GM21737 (cell line): ENCODE data around the gene CCNL1.
"Not testable (repeated sequence)": the region's sequence is repeated elsewhere in the genome, so short reads cannot be mapped to it uniquely, and the experiment has no call there.

ENCODE experiments used
- ATAC-seq: cut with Tn5 transposase; IDR thresholded peaks from one replicate; pipeline ENCODE4 v1.9.1; 2021; ENCODE audit warnings: mild to moderate bottlenecking, moderate library complexity; ENCODE audit not compliant: unreplicated experiment

Gene CCNL1

DNA sequence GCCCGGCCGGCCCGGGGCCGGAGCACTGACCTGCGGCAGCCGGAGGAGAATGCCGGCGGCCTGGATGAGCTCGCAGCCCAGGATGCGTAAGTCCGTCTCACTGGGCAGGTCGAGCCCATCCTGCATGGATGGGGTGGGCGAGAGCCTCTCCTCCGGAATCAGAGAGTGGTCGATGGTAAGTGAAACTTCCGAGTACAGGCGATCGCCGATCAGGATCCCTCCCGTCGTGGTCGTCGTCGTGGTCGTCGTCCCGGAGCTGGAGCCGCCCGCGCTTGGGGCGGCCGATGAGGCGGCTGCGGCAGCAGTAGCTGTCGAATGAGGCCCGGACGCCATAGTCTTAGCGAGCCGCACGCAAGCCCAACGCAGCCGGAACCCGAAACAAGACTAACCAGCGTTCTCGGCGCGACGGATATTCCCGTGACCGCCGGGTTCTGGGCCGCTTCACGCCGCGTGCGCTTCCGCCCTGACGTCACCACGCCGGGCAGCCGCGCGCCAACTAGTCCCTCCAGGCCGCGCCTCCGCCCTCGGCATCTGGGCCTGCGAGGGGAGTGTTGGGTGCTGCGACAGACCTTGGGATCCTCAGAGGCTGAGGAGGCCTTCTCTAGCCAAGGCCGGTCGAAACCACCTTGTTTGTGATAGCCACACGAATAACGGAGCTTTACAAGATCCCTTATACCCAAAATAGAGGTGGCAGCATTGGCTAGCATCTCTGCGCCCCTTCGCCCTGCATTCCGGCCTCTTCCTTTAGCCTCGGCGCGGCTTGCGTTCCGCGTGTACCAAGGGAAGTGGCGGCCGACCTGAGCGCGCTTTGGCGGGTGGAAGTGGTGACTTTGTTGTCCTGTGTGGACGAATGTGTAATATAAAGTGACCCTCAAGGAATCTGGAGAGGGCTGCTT is at the start of gene CCNL1:
TSS of gene CCNL1 (minus strand) at position 386 of the 896 bp plus-strand sequence. CDS start at position 333, 53 bp downstream.
- peak; percentile 80 for ATAC-seq

DNA sequence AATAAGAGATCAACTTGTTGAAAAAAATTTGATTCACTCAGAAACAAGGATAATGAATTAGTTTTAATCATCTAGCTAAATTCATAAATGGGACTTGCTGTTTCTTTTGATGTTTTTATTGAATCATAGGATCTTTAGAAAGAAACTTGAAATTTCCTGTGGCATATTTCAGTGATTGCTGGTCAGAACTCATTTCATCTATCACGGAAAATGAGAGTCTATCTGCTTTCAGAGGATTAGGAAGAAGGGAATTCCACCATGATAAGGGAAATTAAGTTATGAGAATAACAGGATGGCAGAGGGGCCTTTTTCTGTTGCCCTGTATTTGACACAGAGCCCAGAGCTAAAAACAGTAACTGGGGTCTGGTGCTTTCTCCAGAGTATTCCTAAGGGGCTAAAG is 44.9 kb upstream of the CCNL1 start:
- ATAC-seq: no peak

DNA sequence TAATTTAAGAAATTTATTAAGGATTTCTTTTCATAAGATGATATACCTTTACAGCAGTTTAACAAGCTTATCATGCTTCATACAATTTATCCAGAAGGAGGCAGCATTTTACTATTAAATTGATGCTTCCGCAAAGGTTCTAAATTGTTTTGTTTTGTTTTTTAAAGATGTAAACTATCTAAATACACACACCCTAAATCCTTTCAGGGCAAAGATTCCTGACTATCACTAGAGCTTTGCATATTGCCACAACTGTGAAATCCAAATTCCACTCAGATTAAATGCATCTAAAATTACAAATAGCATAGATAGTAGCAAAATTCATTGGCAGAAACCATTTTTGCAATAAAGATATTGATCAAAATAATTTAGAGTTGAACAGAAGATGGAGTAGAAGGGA is 44.5 kb upstream of the CCNL1 start:
- ATAC-seq: no peak

DNA sequence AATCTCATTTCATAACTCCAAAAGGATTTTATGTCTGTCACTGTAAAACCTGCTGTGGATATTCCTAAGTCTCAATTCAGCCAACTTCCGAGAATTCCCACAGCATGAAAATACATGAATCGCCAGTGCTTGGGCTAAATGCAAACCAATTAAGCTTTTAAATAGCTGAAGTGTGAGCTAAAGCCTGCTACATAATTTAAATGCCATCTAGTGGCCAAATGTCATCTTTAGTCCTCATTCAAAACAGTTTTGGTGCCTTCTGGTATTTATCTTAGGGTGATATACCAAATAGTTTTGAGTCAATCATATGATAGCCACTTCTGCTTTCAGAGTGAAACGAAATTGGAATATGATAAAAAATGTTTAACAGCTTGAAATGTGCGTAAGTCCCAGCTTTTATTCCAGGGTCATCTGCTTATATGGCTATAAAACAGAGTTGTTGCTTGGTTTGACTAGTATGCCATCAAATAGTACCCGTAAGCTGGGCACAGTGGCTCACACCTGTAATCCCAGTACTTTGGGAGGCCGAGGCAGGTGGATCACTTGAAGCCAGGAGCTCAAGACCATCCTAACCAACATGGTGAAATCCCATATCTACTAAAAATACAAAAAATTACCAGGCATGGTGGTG is 41.8 kb upstream of the CCNL1 start:
- peak; percentile 77 for ATAC-seq

- ATAC-seq: no peak
Measured at GRCh38 chr3:157199841-157200240, 39.9 kb upstream of the CCNL1 start.

DNA sequence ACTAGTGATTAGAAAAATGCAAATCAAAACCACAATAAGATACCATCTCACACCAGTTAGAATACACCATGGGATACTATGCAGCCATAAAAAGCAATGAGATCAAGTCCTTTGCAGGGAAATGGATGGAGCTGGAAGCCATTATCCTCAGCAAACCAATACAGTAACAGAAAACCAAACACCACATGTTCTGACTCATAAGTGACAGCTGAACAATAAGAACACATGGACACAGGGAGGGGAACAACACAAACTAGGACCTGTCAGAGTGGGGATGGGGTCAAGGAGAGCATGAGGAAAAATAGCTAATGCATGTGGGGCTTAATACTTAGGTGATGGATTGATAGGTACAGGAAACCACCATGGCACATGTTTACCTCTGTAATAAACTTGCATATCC is 36.0 kb upstream of the CCNL1 start:
- ATAC-seq: no peak

GRCh38 chr3:157191149-157191548 is 31.2 kb upstream of the CCNL1 start:
- ATAC-seq: not testable (repeated sequence)

GRCh38 chr3:157190380-157190872 is 30.5 kb upstream of the CCNL1 start:
- no peak for ATAC-seq

DNA sequence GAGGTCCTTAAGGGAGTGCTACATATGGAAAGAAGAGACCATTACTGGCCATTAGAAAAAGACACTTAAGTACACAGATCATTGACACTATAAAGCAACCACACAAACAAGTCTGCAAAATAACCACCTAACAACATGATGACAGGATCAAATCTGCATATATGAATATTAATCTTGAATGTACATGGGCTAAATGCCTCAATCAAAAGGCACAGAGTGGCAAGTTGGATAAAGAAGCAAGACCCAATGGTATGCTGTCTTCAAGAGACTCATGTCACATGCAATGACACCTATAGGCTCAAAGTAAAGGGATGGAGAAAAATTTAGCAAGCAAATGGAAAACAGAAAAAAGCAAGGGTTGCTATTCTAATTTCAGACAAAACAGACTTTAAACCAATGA is 28.4 kb upstream of the CCNL1 start:
- ATAC-seq: no peak

- no peak for ATAC-seq
Measured at GRCh38 chr3:157182879-157183278, 22.9 kb upstream of the CCNL1 start.

DNA sequence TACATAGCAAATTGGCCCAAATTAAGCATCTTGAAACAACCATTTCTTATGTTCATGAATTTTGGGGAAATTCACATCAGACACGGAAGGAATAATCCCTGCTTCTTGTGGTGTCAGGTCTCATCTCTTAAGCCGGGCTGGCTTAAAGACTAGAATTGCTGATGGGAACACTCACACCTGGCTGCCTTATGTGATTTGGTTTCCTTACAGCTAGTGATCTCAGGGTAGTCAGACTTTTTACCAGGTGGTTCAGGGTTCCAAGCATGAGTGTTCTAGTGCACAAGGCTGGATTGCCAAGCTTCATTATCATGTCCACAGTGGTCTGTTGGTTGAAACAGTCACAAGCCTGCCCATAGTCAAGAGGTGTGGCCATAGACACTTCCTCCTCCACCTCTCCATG is 20.3 kb upstream of the CCNL1 start:
- no peak for ATAC-seq

GRCh38 chr3:157179365-157179803 is 19.4 kb upstream of the CCNL1 start:
- ATAC-seq: no peak

GRCh38 chr3:157178503-157179364 is 18.8 kb upstream of the CCNL1 start:
- not testable (repeated sequence) for ATAC-seq

GRCh38 chr3:157177801-157178453 is 18.0 kb upstream of the CCNL1 start:
- not testable (repeated sequence) for ATAC-seq

- no peak for ATAC-seq
Measured at GRCh38 chr3:157176934-157177333, 17.0 kb upstream of the CCNL1 start.

DNA sequence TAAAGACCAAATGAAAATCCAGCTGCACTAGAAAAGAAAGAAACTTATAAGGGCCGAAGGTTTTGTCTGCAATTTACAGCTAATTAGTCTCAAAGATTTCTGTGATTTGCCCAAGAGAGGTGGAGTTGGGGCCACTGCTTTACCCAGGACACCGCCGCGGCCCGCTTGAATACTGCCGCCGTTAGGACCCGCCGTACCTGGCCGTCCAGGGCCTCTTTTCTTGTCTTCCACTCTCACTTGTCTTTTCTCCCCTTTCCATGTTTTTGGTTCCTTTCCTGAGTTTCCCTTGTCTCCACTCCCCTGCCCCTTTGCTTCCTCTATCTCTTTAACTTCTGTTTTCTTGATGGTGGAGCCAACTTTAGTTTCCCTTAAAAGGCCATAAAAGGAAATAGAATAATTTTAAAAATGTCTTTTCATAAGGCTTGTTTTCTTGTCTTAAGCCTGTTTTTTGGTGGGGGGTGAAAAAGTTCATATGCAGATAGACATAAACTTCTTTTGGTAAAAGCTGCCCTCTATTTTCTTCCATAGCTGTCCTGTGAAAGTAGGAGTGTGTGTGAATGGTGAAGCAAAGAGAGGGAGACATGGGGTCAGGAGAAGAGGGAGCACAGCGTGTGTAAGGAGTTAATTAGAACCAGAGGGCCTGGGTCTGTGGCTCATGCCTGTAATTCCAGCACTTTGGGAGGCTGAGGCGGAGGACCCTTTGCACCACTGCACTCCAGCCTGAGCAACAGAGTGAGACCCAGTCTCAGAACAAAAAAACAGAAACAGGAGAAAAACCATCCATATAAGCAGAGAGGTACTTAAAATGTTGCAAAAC is 16.0 kb upstream of the CCNL1 start:
- ATAC-seq: no peak

DNA sequence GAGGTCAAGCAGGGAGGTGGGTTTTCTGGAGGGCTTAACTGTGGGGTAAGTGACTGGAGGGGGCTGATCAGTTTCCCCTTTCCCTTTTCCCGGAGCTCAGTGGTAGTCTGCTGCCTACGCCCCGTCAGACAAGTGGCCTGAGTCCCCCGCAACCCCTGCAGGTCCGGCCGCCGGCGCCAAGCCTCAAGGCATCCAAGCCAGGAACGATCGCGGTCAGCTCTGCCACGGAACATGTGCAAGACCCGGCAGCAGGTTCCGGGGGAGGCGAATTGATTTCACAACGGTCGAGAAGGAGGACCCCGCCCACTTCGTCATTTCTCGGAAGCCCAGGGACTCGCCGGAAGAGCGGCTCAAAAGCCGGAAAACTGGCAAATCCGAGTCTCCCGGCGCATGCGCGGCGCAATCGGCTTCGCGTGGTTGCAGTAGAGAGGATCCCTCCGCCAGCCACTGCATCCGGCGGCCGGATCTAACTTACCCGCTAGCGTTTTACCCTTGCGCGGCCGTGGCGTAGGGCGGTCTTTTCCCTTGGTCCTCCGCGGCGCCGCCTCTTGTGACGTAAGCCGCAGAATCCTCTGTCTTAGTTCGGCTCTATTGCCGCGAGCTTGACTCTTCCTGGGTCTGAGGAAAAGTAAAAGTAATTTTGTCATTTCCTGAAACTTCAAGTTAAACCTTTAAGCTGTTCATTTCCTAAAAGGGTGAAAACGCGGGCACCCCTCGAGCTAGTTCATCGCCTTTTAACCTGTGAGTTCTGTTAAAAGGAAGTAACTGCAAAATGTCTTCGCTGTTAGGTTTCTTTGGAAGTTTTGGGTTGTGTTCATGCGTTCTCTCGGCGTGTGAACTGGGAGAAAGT is 14.9 kb upstream of the CCNL1 start:
- peak; percentile 94 for ATAC-seq

DNA sequence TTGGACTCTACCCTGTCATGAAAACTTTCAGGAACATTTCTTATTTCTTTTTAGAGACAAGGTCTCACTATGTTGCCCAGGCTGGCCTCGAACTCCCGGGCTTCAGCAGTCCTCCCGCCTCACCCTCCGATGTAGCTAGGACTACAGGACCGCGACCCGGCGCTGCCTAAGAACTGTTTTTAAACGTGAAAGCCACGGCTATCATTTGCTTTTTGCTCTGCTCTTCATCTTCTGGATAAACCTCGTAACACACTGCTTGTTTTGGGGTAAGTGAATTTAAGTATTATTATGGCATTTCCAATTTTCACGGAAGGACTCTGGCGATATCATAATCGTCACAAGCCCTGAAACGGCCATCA is 14.3 kb upstream of the CCNL1 start:
- peak; percentile 0 for ATAC-seq

GRCh38 chr3:157173343-157173742 is 13.4 kb upstream of the CCNL1 start:
- not testable (repeated sequence) for ATAC-seq
